A673 (cell line): ENCODE data around the gene KIFAP3. TPM values are rescaled to one million over a fixed set of nuclear protein-coding genes. Genes with fewer than 3 reads are reported as not detected.

ENCODE experiments used
- BruUV-seq: library from RNA; stranded (reverse); fragments of 400-500 nt; replicated peaks from 2 replicates; lab custom pipeline; 2021; lab: Mats Ljungman, UMichigan
- CTCF ChIA-PET: fragments of 300-600 bp; sonication (Branson Sonifier 250); formaldehyde crosslinking; loops from one replicate; lab custom pipeline; 2022; ENCODE audit warnings: antibody characterized with exemption; lab: Charles Lee
- POLR2A ChIA-PET: fragments of 300-600 bp; sonication (Branson Sonifier 250); formaldehyde crosslinking; loops from one replicate; lab custom pipeline; 2022; ENCODE audit warnings: antibody characterized with exemption; ENCODE audit not compliant: low non-redundant PET; lab: Charles Lee
- DNase-seq: peaks from one replicate; pipeline ENCODE4 v3.0.0-alpha.2; 2015; ENCODE audit warnings: low spot score
- H3K27ac ChIP-seq: fragments of 200-600 bp; sonication (generic); 2 replicates; pipeline ENCODE4 v1.5.1; 2016; ENCODE audit warnings: mixed run types, low read depth, mild to moderate bottlenecking, mixed read lengths, antibody characterized with exemption, low read length; ENCODE audit not compliant: poor library complexity, severe bottlenecking
- H3K27me3 ChIP-seq: fragments of 200-600 bp; sonication (generic); replicated peaks from 2 replicates; pipeline ENCODE4 v1.6.1; 2017; ENCODE audit warnings: mixed run types, low read depth, mild to moderate bottlenecking, mixed read lengths, antibody characterized with exemption, low read length; ENCODE audit not compliant: insufficient read depth, poor library complexity
- H3K36me3 ChIP-seq: fragments of 200-600 bp; sonication (generic); 2 replicates; pipeline ENCODE4 v1.6.1; 2016; ENCODE audit warnings: mixed run types, mild to moderate bottlenecking, mixed read lengths, antibody characterized with exemption, low read length; ENCODE audit not compliant: insufficient read depth, poor library complexity, severe bottlenecking
- H3K4me1 ChIP-seq: fragments of 200-600 bp; sonication (generic); 2 replicates; pipeline ENCODE4 v1.6.1; 2017; ENCODE audit warnings: mixed run types, mild to moderate bottlenecking, mixed read lengths, antibody characterized with exemption, low read length; ENCODE audit not compliant: insufficient read depth, poor library complexity, severe bottlenecking
- H3K4me3 ChIP-seq: fragments of 200-600 bp; sonication (generic); 2 replicates; pipeline ENCODE4 v1.5.1; 2016; ENCODE audit warnings: low read depth, mixed run types, mild to moderate bottlenecking, mixed read lengths, low read length; ENCODE audit not compliant: poor library complexity, severe bottlenecking
- H3K9me3 ChIP-seq: fragments of 200-600 bp; sonication (generic); 2 replicates; pipeline ENCODE4 v1.6.1; 2016; ENCODE audit warnings: mixed run types, low read depth, mild to moderate bottlenecking, mixed read lengths, antibody characterized with exemption, low read length; ENCODE audit not compliant: poor library complexity, severe bottlenecking
- EZH2 ChIP-seq: fragments of 200-600 bp; sonication (generic); IDR thresholded peaks from 2 replicates; pipeline ENCODE4 v1.6.1; 2017; ENCODE audit warnings: borderline replicate concordance, low read depth, mild to moderate bottlenecking, mixed read lengths, antibody characterized with exemption, low read length; ENCODE audit not compliant: poor library complexity, severe bottlenecking
- intact Hi-C: fragments of 100-400 bp; cut with micrococcal nuclease; formaldehyde crosslinking; loops from one replicate; pipeline ENCODE4 v1.10.0; 2022; ENCODE audit not compliant: unreplicated experiment
- total RNA-seq: library from RNA; stranded (reverse); gene quantifications from 2 replicates; pipeline ENCODE4 v1.2.3, GENCODE V29; 2021
- TF ChIP-seq, protein P1 (sequence below): fragments of 300-800, 200-600 bp; sonication (generic); conservative IDR thresholded peaks from 2 replicates; pipeline ENCODE4 v1.5.1; 2017; ENCODE audit warnings: low read depth, mild to moderate bottlenecking, antibody characterized with exemption, low read length, moderate library complexity, mixed read lengths

Gene KIFAP3
- total RNA-seq, 1 experiment from 2014 or later = 12.7 TPM

DNA sequence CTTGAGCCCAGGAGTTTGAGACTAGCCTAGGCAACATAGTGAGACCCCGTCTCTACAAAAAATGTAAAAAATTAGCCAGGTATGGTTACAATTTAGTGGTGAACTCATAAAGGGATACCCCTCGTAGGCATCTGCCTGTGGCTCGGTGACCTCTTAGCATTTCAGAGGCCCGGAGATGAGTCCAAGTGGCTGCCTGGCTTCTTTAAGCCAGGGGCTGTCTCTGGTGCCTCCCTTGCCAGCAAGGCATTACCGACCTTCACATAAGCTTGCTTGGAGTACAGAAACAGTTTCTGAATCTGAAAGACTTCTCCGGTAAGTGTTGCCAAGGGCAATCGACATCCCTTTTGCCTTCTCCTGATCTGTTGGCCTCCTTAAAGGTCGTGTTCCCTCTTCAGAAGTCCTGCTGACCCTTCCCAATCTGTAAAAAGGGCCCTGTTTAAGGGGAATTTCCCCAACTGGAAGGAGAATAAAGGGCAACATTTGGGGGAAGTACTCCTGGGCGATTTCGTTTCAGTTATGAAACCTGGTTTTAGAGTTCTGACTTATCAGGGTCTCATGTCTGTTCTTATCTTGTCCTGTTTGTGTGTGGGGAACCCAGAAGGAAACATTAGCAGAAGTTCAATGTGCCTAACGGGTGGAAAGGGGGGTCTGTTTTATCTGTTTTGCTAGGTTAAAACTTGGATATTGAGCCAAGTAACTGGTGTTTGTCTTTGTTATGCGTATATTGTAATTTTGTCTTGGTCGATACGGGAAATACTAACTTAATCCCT is 32.9 kb downstream of the KIFAP3 start:
- no TSS peak for BruUV-seq
- H3K27ac ChIP-seq = no peak overlapping the region
- CTCF ChIA-PET = no interaction called here
- no peak overlapping the region for H3K4me3 ChIP-seq
- TF ChIP-seq, protein P1, sequence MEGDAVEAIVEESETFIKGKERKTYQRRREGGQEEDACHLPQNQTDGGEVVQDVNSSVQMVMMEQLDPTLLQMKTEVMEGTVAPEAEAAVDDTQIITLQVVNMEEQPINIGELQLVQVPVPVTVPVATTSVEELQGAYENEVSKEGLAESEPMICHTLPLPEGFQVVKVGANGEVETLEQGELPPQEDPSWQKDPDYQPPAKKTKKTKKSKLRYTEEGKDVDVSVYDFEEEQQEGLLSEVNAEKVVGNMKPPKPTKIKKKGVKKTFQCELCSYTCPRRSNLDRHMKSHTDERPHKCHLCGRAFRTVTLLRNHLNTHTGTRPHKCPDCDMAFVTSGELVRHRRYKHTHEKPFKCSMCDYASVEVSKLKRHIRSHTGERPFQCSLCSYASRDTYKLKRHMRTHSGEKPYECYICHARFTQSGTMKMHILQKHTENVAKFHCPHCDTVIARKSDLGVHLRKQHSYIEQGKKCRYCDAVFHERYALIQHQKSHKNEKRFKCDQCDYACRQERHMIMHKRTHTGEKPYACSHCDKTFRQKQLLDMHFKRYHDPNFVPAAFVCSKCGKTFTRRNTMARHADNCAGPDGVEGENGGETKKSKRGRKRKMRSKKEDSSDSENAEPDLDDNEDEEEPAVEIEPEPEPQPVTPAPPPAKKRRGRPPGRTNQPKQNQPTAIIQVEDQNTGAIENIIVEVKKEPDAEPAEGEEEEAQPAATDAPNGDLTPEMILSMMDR = no peak
- no peak for TF ChIP-seq EZH2
- intact Hi-C loops = no loop called here
- H3K27me3 ChIP-seq = no peaks in the 10 kb centered on the region
- no peaks in the 10 kb centered on the region for H3K36me3 ChIP-seq
- POLR2A ChIA-PET = no interaction called here
- no peaks in the 10 kb centered on the region for H3K4me1 ChIP-seq
- H3K9me3 ChIP-seq = no peaks in the 10 kb centered on the region
- no peak for DNase-seq

DNA sequence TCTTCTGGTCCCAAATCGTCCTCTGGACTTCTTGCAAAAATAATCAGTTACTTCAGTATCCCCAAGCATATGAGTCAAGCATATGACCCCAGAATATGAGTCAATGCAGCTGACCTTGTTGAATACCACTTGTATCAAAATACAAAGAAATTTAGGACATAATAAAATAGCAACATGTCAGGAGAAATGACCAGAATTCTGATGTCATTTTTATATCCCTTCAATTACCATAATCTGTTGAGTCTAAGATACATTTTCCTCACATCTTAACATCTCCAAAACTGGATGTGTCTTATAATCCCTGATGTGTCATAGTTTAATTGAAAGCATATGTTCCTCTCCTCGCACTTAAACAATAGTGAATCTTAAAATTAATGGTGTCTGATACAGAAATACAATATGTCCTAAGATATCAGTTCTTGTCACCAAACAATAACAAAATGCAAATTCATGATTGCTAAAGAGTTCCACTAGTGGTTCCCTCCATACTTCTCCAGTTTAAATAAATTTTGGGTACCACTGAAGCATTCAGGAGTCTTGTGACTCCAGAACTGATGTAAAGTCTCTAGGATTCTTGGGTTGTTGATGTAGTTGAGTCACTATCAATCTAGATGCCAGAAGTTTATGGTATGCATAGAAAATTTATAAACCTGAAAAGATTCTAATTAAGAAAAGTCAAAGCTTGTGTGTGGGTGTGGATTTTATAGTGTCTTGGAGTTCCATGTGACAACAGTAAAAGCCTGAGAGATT is 41.8 kb downstream of the KIFAP3 start:
- H3K36me3 ChIP-seq = no peaks in the 10 kb centered on the region
- no peaks in the 10 kb centered on the region for H3K4me1 ChIP-seq
- intact Hi-C loops = no loop called here
- TF ChIP-seq EZH2 = no peak
- TF ChIP-seq, protein P1 = no peak
- no peak overlapping the region for H3K4me3 ChIP-seq
- BruUV-seq = no TSS peak
- DNase-seq = peak; percentile 34
- ChIA-PET POLR2A (no interaction called here), CTCF (no interaction called here)
- no peaks in the 10 kb centered on the region for H3K27me3 ChIP-seq
- peaks cover 3% of the 10 kb centered on the region for H3K9me3 ChIP-seq
- H3K27ac ChIP-seq = no peak overlapping the region

DNA sequence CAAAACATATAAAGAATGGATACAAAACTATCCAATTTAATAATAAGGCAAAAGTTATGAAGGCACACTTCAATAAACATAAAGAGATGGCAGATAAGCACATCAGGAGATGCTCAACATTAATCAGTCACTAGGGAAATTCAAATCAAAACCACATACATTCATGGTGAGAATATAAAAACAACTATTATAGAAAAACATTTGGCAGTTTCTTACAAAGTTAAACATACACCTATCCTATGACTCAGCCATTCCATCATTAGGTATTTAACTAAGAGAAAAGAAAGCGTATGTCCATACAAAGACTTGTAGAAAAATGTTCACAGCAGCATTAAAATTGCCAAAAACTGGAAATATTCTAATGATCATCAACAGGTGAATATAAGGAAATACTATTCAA is 44.3 kb downstream of the KIFAP3 start:
- H3K4me1 ChIP-seq = no peaks in the 10 kb centered on the region
- H3K36me3 ChIP-seq = no peaks in the 10 kb centered on the region
- BruUV-seq = no TSS peak
- no peak for DNase-seq
- POLR2A ChIA-PET = no interaction called here
- no peak overlapping the region for H3K27ac ChIP-seq
- no peak for TF ChIP-seq EZH2
- TF ChIP-seq, protein P1 = no peak
- no peak overlapping the region for H3K4me3 ChIP-seq
- H3K27me3 ChIP-seq = no peaks in the 10 kb centered on the region
- intact Hi-C loops = no loop called here
- H3K9me3 ChIP-seq = peaks cover 9% of the 10 kb centered on the region
- CTCF ChIA-PET = no interaction called here
